Measurements from ENCODE around the gene ACE.

The ACE gene

GRCh38 chr17:63516910-63517824, 40.3 kb downstream of the ACE start:
- no peak for DNase-seq (ENCODE audit: low read depth in 2 of 2)

GRCh38 chr17:63517825-63518534, 41.1 kb downstream of the ACE start:
- DNase-seq (ENCODE audit: low read depth in 2 of 2): no peak

- DNase-seq (ENCODE audit: low read depth in 2 of 2): no peak
Measured at GRCh38 chr17:63519116-63519881, 42.4 kb downstream of the ACE start.

GRCh38 chr17:63519972-63520882, 43.4 kb downstream of the ACE start:
- DNase-seq (ENCODE audit: low read depth in 2 of 2): no peak

- no peak for DNase-seq (ENCODE audit: low read depth in 2 of 2)
Measured at GRCh38 chr17:63523253-63523855, 46.5 kb downstream of the ACE start, which contains the start of gene KCNH6. Gene KCNH6 (plus strand): TSS chr17:63523358. CDS start chr17:63523414, 56 bp downstream.

GRCh38 chr17:63524051-63524450, 47.2 kb downstream of the ACE start:
- DNase-seq (ENCODE audit: low read depth in 2 of 2): no peak

GRCh38 chr17:63525190-63525946, 48.5 kb downstream of the ACE start:
- no peak for DNase-seq (ENCODE audit: low read depth in 2 of 2)

- no peak for DNase-seq (ENCODE audit: low read depth in 2 of 2)
Measured at GRCh38 chr17:63526861-63527260, 50.0 kb downstream of the ACE start.

GRCh38 chr17:63528183-63528582, 51.3 kb downstream of the ACE start:
- no peak for DNase-seq (ENCODE audit: low read depth in 2 of 2)

- no peak for DNase-seq (ENCODE audit: low read depth in 2 of 2)
Measured at GRCh38 chr17:63529711-63530556, 53.1 kb downstream of the ACE start.

- DNase-seq (ENCODE audit: low read depth in 2 of 2): no peak
Measured at GRCh38 chr17:63530557-63531021, 53.7 kb downstream of the ACE start.

- no peak for DNase-seq (ENCODE audit: low read depth in 2 of 2)
Measured at GRCh38 chr17:63531022-63531965, 54.4 kb downstream of the ACE start.

GRCh38 chr17:63533433-63534077, 56.7 kb downstream of the ACE start:
- no peak for DNase-seq (ENCODE audit: low read depth in 2 of 2)

- no peak for DNase-seq (ENCODE audit: low read depth in 2 of 2)
Measured at GRCh38 chr17:63534078-63534570, 57.3 kb downstream of the ACE start.

GRCh38 chr17:63534816-63535455, 58.1 kb downstream of the ACE start:
- no peak for DNase-seq (ENCODE audit: low read depth in 2 of 2)

- no peak for DNase-seq (ENCODE audit: low read depth in 2 of 2)
Measured at GRCh38 chr17:63535640-63536039, 58.8 kb downstream of the ACE start.

Data from stimulated activated CD8-positive, alpha-beta memory T cell treated with anti-CD3 and anti-CD28 coated beads, Interleukin-2, amount 100 ng/mL, for 1 hour (primary cell).